Activated CD4-positive, CD25-positive, alpha-beta regulatory T cell treated with anti-CD3 and anti-CD28 coated beads, Interleukin-2, amount 50 U/mL, for 72 hours (primary cell): ENCODE results near the gene PPP3CA.
"Not testable (repeated sequence)": the region's sequence is repeated elsewhere in the genome, so short reads cannot be mapped to it uniquely, and the experiment has no call there.

Experiments
- DNase-seq: peaks from one replicate; pipeline ENCODE4 v3.0.0; 2021

PPP3CA gene

DNA sequence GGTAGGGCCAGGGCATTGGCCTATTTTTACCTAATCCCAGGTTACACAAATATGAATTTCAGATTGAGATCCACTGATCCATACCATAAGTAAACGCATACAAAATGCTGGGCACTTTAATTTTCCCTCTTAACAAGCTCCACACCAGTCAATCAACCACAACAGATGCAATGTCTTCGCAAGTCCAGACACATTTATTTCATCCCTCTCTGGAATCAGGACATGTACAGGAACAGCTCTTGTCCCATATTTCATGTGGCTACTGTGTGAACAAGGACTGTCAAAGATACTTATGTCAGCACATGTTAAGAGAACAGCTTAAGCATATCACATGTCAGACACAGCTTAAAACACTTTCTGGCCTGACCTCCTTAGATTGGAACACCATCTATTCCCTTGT is 145.9 kb downstream of the PPP3CA start:
- no peak for DNase-seq

DNA sequence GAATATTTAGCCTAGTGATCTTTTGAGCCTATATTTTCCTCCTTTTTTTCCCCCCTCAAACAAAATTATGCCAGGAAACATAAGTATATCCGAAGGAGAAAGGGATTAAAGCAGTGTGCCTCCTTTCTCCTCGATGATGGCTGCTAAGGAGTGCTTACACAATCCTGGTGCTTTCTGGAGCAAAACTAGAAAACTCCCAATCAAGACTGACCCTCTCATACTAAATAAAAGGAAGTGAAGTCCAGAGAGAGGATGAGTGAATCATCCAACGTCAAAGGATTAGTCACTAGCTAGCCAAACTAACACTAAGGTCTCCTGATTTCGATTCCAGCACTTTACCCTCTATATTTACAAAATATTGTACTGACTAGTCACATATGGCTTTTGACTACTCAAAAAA is 146.8 kb downstream of the PPP3CA start:
- DNase-seq: no peak

DNA sequence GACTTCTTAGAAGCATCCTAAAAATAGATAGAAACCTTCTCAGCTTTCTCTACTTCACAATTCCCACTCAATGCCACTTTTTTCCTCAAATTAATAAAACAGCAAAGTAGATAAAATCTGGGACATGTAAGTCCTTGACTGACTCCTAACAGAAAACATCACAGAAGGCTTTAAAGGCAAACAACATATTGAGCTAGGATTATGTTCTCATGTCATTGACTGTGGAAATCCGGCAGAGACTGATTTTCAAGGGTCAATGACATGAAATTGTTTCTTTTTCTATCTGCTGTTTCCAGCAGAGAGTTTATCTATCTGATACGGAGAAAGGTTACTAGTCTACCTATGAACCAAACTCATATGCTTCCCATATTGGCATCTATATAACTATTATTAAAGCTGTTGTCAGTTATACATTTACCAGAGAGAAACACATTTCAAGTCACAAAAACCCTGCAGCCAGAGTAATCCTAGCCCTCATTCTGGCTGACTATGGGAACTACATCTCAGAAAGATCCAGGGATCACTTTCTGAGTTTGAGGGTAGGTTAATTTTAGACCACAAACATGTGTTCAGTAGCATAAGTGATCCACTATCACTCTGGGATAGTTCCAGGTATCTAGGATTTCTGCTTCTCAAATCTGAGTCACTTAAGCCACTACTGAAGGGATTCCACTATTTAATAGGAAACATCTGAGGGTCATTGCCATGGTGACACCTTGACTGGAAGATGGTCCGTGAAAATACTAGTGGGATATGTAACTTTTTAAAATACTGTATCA is 147.6 kb downstream of the PPP3CA start:
- no peak for DNase-seq

DNA sequence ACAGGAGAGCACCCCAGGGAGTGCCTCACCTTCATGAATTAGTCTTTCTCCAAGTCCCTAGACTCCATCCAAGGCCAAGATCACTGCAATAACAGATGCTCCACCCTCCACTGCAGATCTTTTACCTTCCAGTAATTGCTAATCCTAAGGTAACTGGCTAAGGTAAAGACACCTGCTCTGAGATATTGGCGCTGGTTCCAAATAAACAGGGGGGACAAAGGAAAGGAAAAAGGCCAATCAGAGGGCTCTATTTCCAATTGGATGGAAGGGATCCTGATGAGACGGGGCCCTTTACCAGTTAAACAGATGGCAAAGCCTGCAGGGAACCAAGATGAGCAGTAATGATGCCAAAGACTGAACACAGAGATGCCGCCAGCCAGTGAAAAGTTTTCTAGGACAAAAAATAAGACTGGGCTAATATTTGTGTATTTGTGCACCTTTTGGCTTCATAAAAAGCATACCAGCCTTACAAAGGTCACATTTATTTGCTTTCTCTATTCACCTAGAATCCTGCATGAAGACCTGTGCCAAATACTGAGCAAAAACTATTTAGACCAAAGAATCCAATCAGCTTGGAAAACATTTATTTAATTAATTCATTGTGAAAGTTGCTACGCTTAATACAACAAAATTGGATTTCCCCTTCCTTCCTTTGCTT is 148.5 kb downstream of the PPP3CA start:
- no peak for DNase-seq

DNA sequence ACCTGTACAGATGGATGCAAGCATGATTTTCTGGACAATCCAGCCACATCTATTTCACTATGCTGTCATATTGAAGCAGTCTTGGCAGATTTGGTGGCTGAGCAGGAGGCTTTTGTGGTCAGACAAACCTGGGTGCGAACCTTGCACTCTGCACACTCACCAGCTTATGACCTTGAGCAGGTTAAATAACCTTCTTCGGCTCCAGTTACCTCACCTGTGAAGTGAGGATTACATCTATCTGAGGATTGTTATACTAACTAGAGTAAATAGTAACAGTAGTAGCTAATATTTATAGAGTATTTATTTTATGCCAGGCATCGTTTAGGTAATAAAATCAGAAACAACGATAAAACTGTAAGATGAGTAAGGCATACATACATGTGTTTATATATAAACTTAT is 150.0 kb downstream of the PPP3CA start:
- no peak for DNase-seq

DNA sequence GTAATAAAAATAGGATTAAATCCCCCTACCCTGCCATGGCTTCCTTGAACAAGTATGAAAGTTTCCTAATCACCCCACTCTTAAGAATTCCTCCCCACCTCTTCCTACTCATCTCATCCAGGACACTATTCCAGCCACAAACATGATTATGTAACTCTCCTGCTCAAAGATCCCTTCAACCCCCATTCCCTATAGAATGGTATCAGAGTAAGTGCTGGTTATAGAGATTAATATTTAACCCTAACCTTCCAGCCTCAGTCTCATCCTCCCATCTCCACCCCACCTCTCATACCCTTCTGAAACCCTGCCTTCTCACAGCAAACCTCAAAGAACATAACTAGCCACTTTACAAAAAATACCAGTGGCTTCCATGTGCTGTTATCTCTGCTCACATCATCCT is 155.1 kb downstream of the PPP3CA start:
- DNase-seq: no peak

DNA sequence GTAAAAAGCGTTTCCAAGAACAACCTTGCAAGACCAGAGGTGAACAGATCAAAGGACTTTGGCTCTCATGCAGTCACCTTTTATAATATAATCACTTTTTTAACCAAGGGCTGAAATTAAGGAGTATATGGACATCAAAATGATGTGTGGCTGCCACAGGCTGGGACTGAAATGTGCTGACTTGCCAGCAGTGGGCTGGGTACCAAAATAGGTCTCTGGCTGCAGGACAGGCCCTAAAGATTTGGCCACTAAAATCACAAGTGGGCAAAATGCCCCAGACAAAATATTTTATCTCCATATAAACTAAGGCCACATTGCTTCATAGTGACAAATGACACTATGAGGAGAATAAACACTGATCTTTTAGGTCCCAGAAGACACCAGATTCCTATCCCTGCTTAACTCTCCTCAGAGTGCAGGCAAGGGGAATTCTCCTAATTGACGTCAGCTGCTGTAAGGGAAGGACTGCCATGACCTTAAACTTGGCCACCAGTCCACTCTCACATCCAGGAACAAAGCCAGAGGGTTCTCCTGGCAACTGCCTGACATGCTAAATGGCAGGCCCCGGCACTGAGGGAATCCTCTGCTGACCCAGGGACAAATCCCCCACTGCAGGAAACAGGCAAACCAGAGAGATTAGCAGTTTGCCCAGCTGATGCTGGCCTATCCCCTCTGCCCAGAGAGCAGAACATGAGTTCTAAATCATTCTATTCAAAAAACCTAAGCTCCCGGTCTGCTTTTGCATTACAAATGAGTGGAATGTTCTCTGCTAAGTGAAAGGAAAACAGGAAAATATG is 155.8 kb downstream of the PPP3CA start:
- no peak for DNase-seq

DNA sequence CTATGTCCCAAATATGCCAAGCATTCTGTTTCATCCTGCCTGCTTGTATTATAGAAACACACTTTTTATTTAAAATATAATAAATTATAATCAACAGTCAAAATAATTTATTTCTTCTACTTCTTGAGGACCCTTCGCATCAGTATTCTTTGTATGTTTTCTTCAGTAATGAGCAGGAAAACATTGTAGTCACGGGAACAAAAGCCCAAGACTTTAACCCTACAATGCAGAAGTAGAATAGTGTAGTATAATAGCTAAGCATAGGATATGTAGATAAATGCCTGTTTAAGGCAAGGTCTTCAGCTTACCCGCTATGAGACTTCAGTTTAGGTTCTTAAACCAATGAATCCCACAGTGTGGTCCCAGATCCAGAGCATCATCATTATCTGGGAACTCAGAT is 156.6 kb downstream of the PPP3CA start:
- no peak for DNase-seq

DNA sequence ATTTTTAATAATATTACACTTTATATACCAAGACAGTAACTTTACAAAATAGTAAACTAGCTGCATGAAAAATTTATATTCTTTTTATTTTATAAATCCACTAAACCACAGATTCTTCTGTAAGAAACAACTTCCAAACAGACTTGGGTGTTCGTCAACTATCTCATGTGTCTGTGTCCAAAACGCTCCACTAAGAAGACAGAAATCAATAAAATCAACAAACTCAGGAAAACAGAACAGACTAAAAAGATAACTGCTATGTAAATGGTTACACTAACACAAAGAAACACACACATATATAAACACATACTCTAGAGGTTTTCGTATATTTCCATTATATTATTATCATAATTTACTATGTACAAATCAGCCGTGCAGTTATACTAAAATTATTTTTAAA is 158.4 kb downstream of the PPP3CA start:
- no peak for DNase-seq

DNA sequence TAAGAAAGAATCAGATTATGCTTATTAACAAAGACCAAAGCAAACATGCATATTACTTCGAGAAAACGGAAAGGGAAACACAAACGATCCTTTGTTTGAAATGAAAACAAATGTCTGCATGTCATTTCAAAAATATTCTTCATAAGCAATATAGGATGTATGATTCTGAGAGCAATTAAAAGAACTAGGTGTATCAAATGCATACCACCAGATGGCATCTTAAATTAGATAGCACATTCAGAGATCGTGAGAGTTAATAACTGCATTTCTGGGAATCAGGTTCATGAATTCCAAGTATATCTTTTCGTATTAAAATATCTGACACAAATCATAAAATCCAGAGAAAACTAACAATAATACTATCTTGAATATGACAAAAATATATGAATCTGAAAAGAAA is 159.5 kb downstream of the PPP3CA start:
- DNase-seq: no peak

DNA sequence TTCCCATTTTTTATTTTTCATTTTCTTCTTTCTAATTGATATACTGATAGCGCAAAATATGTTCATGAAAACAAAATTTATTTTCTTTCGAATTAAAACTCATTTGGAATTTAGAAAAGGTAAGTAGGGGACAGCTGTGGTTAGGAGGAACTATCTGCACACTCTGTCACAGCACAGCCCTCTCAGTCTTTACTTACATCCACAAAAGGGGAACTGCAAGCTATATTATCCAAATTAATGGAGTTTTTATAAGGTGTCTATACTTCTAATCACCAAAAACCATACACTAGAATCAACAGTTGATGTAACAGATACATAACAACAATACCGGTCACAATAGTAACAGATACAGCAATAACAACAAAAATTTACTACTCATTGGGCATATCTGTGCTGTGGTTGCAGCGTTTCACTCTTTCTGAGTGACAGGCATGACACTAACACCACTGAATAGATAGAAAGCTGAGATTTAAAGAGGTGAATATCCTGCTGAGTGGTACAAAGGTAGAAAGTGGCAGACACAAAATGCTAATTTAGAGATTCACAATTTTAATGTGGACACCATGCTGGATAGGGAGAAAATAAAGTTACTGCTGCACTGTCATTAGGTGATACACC is 160.7 kb downstream of the PPP3CA start:
- DNase-seq: no peak

DNA sequence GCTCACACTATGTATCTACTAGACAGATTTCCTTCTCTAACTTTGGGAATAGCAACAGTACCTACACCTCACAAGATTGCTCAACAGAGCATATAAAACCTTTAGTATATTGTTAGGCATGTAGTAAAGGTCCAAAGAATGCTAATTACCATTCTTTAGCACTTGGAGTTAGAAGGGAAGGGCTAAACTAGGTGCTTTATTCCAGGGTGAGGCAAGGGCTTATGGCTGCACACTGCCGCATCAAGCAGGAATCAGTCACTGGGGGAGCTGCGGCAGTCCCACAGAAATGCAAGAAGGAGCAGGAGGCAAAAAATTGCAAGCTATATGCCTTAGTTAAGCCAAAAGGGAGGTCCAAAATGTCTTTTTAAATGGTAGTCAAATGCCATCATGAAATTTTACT is 162.7 kb downstream of the PPP3CA start:
- no peak for DNase-seq

DNA sequence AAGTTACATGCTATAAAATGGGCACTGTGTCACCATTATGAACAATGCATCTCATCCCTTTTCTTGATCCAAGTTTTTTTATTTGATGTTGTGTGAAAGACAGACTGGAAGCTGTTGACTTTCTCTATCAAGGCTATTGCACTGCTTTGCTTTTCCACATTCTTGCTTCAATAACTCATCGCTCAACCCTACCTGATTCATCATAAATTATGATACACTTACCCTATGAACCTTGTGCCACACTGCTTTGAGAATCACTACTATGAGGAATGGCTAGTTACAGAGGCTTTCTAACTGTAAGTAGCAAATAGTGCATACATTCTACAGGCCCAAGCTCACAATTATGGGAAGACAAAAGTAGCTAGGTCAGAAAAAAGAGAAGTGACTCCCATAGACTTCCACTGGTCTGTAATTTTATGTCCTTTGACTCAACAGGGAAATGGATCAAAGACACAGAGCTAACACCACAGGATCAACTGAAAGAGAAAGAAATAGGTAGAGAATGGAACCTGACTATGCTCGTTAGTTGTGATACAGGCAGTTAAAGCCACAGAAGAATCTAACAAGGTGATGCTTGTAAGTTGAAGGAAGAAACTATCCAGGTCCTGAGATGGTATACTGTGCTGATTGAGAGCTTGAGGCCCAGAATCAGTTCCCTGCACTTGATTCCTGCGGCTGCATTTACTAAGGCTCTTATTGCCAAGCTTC is 163.5 kb downstream of the PPP3CA start:
- no peak for DNase-seq

DNA sequence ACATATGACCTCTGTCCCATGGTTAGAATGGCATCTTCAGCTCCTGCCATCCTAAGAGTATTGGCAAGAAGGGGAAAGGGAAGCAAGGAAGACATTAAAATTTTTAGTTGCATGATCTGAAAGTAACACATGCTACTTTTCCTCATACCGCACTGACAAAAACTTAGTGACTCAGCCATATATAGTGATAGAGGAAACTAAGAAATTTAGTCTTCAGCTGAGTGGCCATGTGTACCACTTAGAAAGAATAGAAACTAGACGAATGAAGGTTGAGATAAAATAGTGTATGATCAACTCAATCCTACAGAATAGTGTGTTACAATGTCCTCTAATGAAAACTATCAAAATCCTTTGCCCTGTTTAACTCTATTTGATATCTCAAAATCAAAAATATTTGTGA is 164.1 kb downstream of the PPP3CA start:
- no peak for DNase-seq

DNA sequence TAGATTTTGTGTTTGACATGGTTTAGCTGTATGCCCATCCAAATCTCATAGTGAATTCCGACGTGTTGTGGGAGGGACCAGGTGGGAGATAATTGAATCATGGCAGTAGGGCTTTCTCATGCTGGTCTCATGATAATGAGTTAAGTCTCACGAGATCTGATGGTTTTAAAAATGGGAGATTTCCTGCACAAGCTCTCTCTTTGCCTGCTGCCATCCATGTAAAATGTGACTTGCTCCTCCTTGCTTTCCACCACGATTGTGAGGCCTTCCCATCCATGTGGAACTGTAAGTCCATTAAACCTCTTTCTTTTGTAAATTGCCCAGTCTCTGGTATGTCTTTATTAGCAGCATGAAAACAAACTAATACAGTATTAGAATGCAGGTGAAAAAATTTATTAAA is 164.6 kb downstream of the PPP3CA start:
- DNase-seq: not testable (repeated sequence)

DNA sequence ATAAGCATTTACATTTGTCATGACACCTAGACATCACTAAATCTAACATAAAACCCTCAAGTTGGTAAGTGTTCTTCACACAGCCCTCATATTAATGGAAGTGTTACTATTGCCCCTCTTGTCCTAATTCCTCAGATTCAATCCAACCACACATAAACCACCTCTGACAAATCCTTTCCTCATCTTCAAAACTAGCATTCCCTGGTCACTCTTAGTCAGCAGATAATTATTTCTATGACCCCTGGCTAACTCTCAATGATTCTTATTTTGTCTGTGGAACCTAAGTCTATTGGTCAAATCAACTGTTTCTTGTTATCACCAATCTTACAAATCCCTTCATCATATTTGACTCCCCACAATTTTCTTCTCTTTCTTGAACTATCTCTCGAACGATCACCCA is 168.6 kb downstream of the PPP3CA start:
- no peak for DNase-seq

DNA sequence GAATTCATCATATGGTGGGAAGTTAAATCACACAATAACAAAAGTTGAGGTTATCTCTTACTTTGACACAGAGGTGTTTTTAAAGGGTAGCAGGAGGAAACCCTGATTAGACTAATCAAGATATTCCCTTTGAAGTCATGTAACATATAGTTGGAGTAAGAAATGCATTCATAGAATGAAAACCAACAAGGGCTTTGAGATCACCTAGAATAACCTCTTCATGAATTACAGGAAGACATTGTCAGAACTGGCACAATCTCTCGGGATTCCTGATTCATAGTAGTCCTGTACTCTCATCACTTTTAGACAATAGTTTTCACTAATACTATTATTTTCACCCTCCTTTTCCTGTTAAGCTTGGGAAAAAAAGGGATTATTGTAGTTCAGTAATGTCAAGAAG is 170.2 kb downstream of the PPP3CA start:
- DNase-seq: no peak

DNA sequence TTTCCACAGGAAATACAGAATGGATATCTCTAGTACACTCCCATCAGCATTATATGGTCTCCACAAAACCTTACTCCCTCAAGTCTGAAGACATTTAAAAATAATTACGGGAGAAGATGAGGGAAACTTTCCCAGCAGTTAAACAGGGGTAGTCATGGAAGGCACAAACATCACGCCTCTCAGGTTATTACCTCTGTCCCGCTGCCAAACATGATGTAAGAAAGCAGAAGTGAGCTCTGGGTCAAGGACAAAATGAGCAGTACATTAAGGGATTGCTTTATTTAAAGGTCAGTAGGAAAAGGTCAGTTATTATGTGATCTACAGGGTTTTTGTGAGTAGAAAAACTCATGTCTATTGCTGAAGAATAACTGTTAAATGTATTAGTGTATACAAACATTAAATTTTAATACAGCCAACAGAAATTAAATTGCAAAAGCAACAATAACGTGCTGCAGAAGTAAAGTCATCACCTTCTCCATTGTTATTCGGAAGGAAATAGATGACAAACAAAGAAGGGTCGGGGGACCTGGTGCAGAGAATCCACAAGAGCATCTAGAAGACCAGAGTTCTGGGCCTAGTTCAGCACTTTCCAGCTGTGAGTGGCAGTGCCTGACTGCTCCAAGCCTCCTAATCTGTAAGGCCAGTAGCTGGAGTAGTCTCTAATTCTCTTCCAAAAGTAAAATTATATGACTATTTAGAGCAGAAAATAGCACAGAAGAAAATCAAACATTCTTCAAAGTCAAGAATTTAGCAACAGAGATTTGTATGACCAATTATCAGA is 171.2 kb downstream of the PPP3CA start:
- DNase-seq: no peak

DNA sequence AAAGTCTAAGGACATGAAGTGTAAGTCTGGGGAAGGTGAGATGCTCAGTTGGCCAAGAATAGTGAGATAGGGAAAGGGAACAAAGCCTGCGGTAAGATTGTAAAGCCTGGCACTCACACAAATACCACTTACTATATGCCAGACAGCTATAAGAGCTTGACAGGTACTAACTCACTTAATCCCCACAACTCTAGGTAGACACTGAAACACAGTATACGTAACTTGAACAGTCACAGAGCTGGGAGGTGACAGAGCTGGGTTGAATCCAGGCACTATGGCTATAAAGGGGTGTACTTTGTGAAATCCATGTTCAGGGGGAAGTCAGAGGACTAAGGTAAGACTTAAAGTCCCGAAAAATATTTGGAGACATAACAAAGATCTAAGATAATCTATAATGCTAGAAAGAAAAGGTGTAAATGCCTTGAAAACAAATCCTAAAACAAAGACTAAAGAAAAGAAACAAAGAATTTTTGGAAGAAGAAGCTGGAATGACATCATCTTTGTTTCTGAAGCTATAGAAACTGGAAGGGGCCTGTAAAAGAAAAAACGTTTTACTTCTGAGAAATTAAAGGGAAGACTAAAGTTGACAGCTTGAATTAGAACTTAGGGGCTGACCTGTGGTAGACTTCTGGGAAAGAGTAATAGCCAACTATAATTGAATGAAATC is 172.5 kb downstream of the PPP3CA start:
- no peak for DNase-seq

DNA sequence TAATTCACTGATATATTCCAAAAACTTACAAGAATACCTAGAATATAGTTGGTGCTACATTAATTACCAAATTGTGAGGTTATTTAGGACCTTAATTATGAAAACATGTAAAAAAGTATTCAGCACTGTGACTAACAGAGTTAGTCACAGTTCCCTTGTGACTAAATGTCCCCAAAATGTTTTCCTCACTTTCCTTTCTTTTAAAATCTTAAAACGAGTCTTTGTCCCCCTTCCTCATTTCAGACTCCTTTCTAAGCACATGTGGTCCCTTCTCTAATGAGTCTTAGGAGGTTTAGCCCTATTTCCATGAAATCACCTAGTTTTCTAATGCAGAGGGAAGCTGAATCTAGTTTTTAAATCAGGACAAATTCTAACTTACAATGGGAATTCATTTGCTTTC is 175.0 kb downstream of the PPP3CA start:
- DNase-seq: no peak

DNA sequence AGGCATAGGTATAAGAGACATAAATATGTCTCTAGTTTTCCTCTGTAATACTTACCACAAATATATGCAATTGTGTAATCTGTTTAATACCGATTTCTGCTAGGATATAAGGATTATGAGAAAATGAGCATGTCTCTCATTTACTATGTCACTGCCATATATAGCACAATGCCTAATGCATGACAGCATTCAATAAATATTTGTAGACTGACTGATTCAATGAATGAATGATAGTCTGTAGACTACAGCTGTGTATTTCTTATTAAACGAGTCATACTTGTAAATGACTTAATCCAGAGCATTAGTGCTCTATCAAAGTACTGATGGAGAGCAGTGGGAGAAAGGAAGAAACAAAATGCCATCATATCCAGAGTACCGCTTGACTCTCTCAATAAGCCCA is 175.6 kb downstream of the PPP3CA start:
- DNase-seq: no peak
